IMR-90 (cell line): ENCODE measurements around the gene RIPK4. TPM values are rescaled to one million over a fixed set of nuclear protein-coding genes. Genes with fewer than 3 reads are reported as not detected.

Experiments used
- ATAC-seq: fragments of 200-7000 bp; cut with Tn5 transposase; 2 replicates; pipeline ENCODE4 v1.9.1; 2020; ENCODE audit warnings: low read depth, mild to moderate bottlenecking, moderate library complexity
- BruUV-seq: library from RNA; stranded (reverse); fragments of 400-500 nt; replicated peaks from 2 replicates; lab custom pipeline; 2021; lab: Mats Ljungman, UMichigan
- CTCF ChIA-PET: fragments of 300-600 bp; formaldehyde crosslinking; extraction: SDS; loops from one replicate; lab custom pipeline; 2021; ENCODE audit warnings: antibody characterized with exemption; lab: Yijun Ruan, JAX
- POLR2A ChIA-PET: fragments of 300-600 bp; sonication (Branson Sonifier 250); formaldehyde crosslinking; loops from one replicate; lab custom pipeline; 2022; ENCODE audit warnings: antibody characterized with exemption; ENCODE audit not compliant: unreplicated experiment; lab: Charles Lee
- DNase-seq: peaks from one replicate; pipeline ENCODE4 v3.0.0; 2013
- H2AFZ ChIP-seq: replicated peaks from 2 replicates; pipeline ENCODE3; 2013; ENCODE audit warnings: low read length, mild to moderate bottlenecking; ENCODE audit not compliant: poor library complexity
- H2AK5ac ChIP-seq: 2 replicates; pipeline ENCODE4 v1.6.1; 2013; ENCODE audit warnings: low read depth, low read length, inconsistent platforms
- H2AK9ac ChIP-seq: replicated peaks from 2 replicates; pipeline ENCODE3; 2013; ENCODE audit warnings: mild to moderate bottlenecking, low read depth, low read length, moderate library complexity; ENCODE audit not compliant: poor library complexity
- H2BK120ac ChIP-seq: 2 replicates; pipeline ENCODE4 v1.6.1; 2013; ENCODE audit warnings: low read depth, low read length, inconsistent platforms
- H2BK15ac ChIP-seq: 3 replicates; pipeline ENCODE4 v1.6.1; 2013; ENCODE audit warnings: low read depth, low read length, inconsistent platforms
- H2BK20ac ChIP-seq: 2 replicates; pipeline ENCODE4 v1.6.1; 2013; ENCODE audit warnings: low read depth, mild to moderate bottlenecking, inconsistent platforms, low read length, moderate library complexity
- H2BK5ac ChIP-seq: 2 replicates; pipeline ENCODE4 v1.6.1; 2013; ENCODE audit warnings: mild to moderate bottlenecking, low read depth, low read length, inconsistent platforms; ENCODE audit not compliant: poor library complexity, severe bottlenecking
- H3K14ac ChIP-seq: replicated peaks from 2 replicates; pipeline ENCODE4 v1.6.1; 2013; ENCODE audit warnings: low read depth, low read length, inconsistent platforms
- H3K18ac ChIP-seq: 2 replicates; pipeline ENCODE4 v1.6.1; 2013; ENCODE audit warnings: low read depth, low read length, control low read depth
- H3K23ac ChIP-seq: 2 replicates; pipeline ENCODE4 v1.6.1; 2013; ENCODE audit warnings: low read depth, low read length, inconsistent platforms
- H3K27ac ChIP-seq: 2 replicates; pipeline ENCODE4 v1.5.1; 2013; ENCODE audit warnings: mild to moderate bottlenecking, control low read depth, low read length; ENCODE audit not compliant: insufficient read depth
- H3K27me3 ChIP-seq: 2 replicates; pipeline ENCODE4 v1.6.1; 2013; ENCODE audit warnings: low read length; ENCODE audit not compliant: control insufficient read depth, insufficient read depth
- H3K36me3 ChIP-seq: 2 replicates; pipeline ENCODE4 v1.6.1; 2013; ENCODE audit warnings: low read length, mixed read lengths; ENCODE audit not compliant: control insufficient read depth, insufficient read depth
- H3K4ac ChIP-seq: 2 replicates; pipeline ENCODE4 v1.6.1; 2013; ENCODE audit warnings: low read depth, low read length, inconsistent platforms
- H3K4me1 ChIP-seq: 2 replicates; pipeline ENCODE4 v1.6.1; 2013; ENCODE audit warnings: low read length, mixed read lengths; ENCODE audit not compliant: control insufficient read depth, insufficient read depth
- H3K4me2 ChIP-seq: 2 replicates; pipeline ENCODE4 v1.6.1; 2013; ENCODE audit warnings: low read depth, mild to moderate bottlenecking, control low read depth, low read length, moderate library complexity
- H3K4me3 ChIP-seq: 2 replicates; pipeline ENCODE4 v1.5.1; 2013; ENCODE audit warnings: low read depth, mild to moderate bottlenecking, control low read depth, low read length, moderate library complexity; ENCODE audit not compliant: insufficient read depth
- H3K56ac ChIP-seq: 2 replicates; pipeline ENCODE4 v1.6.1; 2013; ENCODE audit warnings: low read length, inconsistent platforms; ENCODE audit not compliant: insufficient read depth; ENCODE audit errors: extremely low read depth
- H3K79me1 ChIP-seq, 2 experiments: 2 replicates each; pipeline ENCODE4 v1.6.1; 2013; ENCODE audit warnings: low read length in 2 of 2, inconsistent platforms in 1 of 2, low read depth in 1 of 2
- H3K9ac ChIP-seq: 2 replicates; pipeline ENCODE4 v1.6.1; 2013; ENCODE audit warnings: low read depth, low read length, control low read depth
- H3K9me1 ChIP-seq: 2 replicates; pipeline ENCODE4 v1.6.1; 2013; ENCODE audit warnings: low read length, inconsistent platforms; ENCODE audit not compliant: insufficient read depth
- H3K9me3 ChIP-seq: 2 replicates; pipeline ENCODE4 v1.6.1; 2013; ENCODE audit warnings: low read length; ENCODE audit not compliant: control insufficient read depth, insufficient read depth
- H4K20me1 ChIP-seq: 2 replicates; pipeline ENCODE4 v1.6.1; 2013; ENCODE audit warnings: low read length, inconsistent platforms; ENCODE audit not compliant: insufficient read depth
- H4K5ac ChIP-seq: 2 replicates; pipeline ENCODE4 v1.6.1; 2013; ENCODE audit warnings: mild to moderate bottlenecking, low read depth, low read length, control low read depth
- H4K8ac ChIP-seq, 2 experiments: 2 replicates each; pipeline ENCODE4 v1.6.1; 2013; ENCODE audit warnings: low read depth in 2 of 2, low read length in 2 of 2, control low read depth in 1 of 2, inconsistent platforms in 1 of 2
- H4K91ac ChIP-seq: 2 replicates; pipeline ENCODE4 v1.6.1; 2013; ENCODE audit warnings: low read depth, low read length, inconsistent platforms; ENCODE audit not compliant: insufficient read depth
- BHLHE40 ChIP-seq: fragments of 150-350 bp; IDR thresholded peaks from 2 replicates; pipeline ENCODE4 v1.6.1; 2016; ENCODE audit warnings: mild to moderate bottlenecking, low read depth, low read length
- CEBPB ChIP-seq: IDR thresholded peaks from 2 replicates; pipeline ENCODE4 v1.6.1; 2012; ENCODE audit warnings: low read depth, low read length, improper control_type of control experiment
- CHD1 ChIP-seq: IDR thresholded peaks from 2 replicates; pipeline ENCODE4 v1.6.1; 2012; ENCODE audit warnings: low read depth, low read length, improper control_type of control experiment
- MAFK ChIP-seq: IDR thresholded peaks from 2 replicates; pipeline ENCODE4 v1.6.1; 2012; ENCODE audit warnings: low read depth, low read length, improper control_type of control experiment
- MXI1 ChIP-seq: IDR thresholded peaks from 2 replicates; pipeline ENCODE4 v1.6.1; 2012; ENCODE audit warnings: low read depth, mild to moderate bottlenecking, low read length, moderate library complexity, borderline replicate concordance
- RAD21 ChIP-seq: IDR thresholded peaks from 2 replicates; pipeline ENCODE4 v1.6.1; 2012; ENCODE audit warnings: low read length, improper control_type of control experiment
- RCOR1 ChIP-seq: IDR thresholded peaks from 2 replicates; pipeline ENCODE4 v1.6.1; 2012; ENCODE audit warnings: mild to moderate bottlenecking, low read length, improper control_type of control experiment; ENCODE audit not compliant: insufficient replicate concordance
- RFX5 ChIP-seq: IDR thresholded peaks from 2 replicates; pipeline ENCODE4 v1.8.0; 2012; ENCODE audit warnings: low read depth, mild to moderate bottlenecking, low read length, moderate library complexity
- SMC3 ChIP-seq: fragments of 150-350 bp; IDR thresholded peaks from 2 replicates; pipeline ENCODE4 v1.6.1; 2016; ENCODE audit warnings: low read depth, mild to moderate bottlenecking, antibody characterized with exemption, low read length, moderate library complexity
- WGBS, 2 experiments: methylation state at CpG; one replicate each; pipeline versions ENCODE4 v1.1.5 to v1.1.7; 2013; ENCODE audit warnings: missing lambda C conversion rate in 2 of 2; ENCODE audit not compliant: insufficient read length in 1 of 2; ENCODE audit errors: extremely low coverage in 2 of 2; 5-methylcytosine and 5-hydroxymethylcytosine counted together
- dilution Hi-C: fragments of 300-500 bp; cut with HindIII; formaldehyde crosslinking; loops from one replicate; pipeline ENCODE4 v1.14.3; 2018; ENCODE audit warnings: low sequenced_read_pairs; ENCODE audit not compliant: unreplicated experiment
- in situ Hi-C: fragments of 300-500 bp; cut with MboI; formaldehyde crosslinking; loops from 3 replicates; pipeline ENCODE4 v1.14.3; 2019; ENCODE audit warnings: low sequenced_read_pairs, inconsistent platforms, mixed read lengths
- intact Hi-C: fragments of 100-400 bp; cut with micrococcal nuclease; formaldehyde crosslinking; loops from 2 replicates; pipeline ENCODE4 v1.10.0; 2022
- polyA plus RNA-seq, 3 experiments: library from polyadenylated mRNA; depleted of rRNA; stranded (reverse); fragments of >200 nt; gene quantifications; 2 replicates each; pipeline ENCODE4 v1.2.3, GENCODE V29; 2012; ENCODE audit warnings: low replicate concordance in 1 of 3
- total RNA-seq: library from RNA; depleted of rRNA; stranded (reverse); fragments of >200 nt; gene quantifications from 2 replicates; pipeline ENCODE4 v1.2.3, GENCODE V29; 2012
- TF ChIP-seq, protein P1 (sequence below): fragments of 150-350 bp; IDR thresholded peaks from 2 replicates; pipeline ENCODE4 v1.6.1; 2016; ENCODE audit warnings: low read depth, mild to moderate bottlenecking, low read length, moderate library complexity, borderline replicate concordance
- TF ChIP-seq, protein P2 (sequence below): fragments of 150-350 bp; IDR thresholded peaks from 2 replicates; pipeline ENCODE4 v1.6.1; 2017; ENCODE audit warnings: mild to moderate bottlenecking, antibody characterized with exemption, low read length, low read depth
- TF ChIP-seq, protein P3 (sequence below): conservative IDR thresholded peaks from 2 replicates; pipeline ENCODE4 v1.5.1; 2012; ENCODE audit warnings: mild to moderate bottlenecking, low read depth, low read length, improper control_type of control experiment

The RIPK4 gene
- total and polyA plus RNA-seq, 2 of the 4 experiments (the other 2 are of a cell fraction), result under 0.01 to 0.03 TPM

- Histone ChIP-seq H2BK15ac (no peak overlapping the region), H3K9ac (no peak overlapping the region), H4K20me1 (no peaks in the 10 kb centered on the region), H2BK20ac (no peak overlapping the region), H3K18ac (no peak overlapping the region), H4K8ac (no peak overlapping the region), H2BK120ac (no peak overlapping the region), H3K9me1 (no peaks in the 10 kb centered on the region), H4K5ac (no peak overlapping the region), H3K14ac (no peak overlapping the region), H3K23ac (no peak overlapping the region), H4K91ac (no peak overlapping the region), H3K56ac (no peak overlapping the region), H3K79me1 (no peaks in the 10 kb centered on the region), H2AK9ac (no peak overlapping the region), H3K4me1 (no peaks in the 10 kb centered on the region), H3K27me3 (peaks cover 37% of the 10 kb centered on the region), H3K4me3 (no peak overlapping the region), H2AK5ac (no peak overlapping the region), H3K4ac (no peak overlapping the region), H2BK5ac (no peak overlapping the region), H2AFZ (no peak overlapping the region), H3K36me3 (no peaks in the 10 kb centered on the region), H3K27ac (no peak overlapping the region), H3K4me2 (no peak overlapping the region), H3K9me3 (0 out of 2 replicates have a peak, but pooled peaks cover 2% of the 10 kb centered on the region)
- 75% methylated on average over 8 of the region's 18 CpGs; no CpG with 5 or more reads in 1 of the 2 experiments for WGBS, 2 experiments
- ChIA-PET POLR2A (no interaction called here), CTCF (interaction anchor here (1.3 kb wide), 1 partner anchor 171 kb away, joined by 3 read pairs; no protein-coding TSS in a partner anchor)
- no peak for ATAC-seq
- dilution Hi-C loops, result no loop called here
- no peak for DNase-seq
- in situ Hi-C loops, result loop anchor here (25.0 kb wide), 1 partner anchor 496 kb away; no protein-coding TSS in a partner anchor
- TF ChIP-seq BHLHE40 (no peak), CEBPB (no peak), MXI1 (no peak), MAFK (no peak), RAD21 (no peak), SMC3 (no peak), RFX5 (no peak), RCOR1 (no peak), CHD1 (no peak)
- TF ChIP-seq, protein P1, sequence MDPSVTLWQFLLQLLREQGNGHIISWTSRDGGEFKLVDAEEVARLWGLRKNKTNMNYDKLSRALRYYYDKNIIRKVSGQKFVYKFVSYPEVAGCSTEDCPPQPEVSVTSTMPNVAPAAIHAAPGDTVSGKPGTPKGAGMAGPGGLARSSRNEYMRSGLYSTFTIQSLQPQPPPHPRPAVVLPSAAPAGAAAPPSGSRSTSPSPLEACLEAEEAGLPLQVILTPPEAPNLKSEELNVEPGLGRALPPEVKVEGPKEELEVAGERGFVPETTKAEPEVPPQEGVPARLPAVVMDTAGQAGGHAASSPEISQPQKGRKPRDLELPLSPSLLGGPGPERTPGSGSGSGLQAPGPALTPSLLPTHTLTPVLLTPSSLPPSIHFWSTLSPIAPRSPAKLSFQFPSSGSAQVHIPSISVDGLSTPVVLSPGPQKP, result no peak
- TF ChIP-seq, protein P2, sequence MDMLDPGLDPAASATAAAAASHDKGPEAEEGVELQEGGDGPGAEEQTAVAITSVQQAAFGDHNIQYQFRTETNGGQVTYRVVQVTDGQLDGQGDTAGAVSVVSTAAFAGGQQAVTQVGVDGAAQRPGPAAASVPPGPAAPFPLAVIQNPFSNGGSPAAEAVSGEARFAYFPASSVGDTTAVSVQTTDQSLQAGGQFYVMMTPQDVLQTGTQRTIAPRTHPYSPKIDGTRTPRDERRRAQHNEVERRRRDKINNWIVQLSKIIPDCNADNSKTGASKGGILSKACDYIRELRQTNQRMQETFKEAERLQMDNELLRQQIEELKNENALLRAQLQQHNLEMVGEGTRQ, result no peak
- TF ChIP-seq, protein P3, sequence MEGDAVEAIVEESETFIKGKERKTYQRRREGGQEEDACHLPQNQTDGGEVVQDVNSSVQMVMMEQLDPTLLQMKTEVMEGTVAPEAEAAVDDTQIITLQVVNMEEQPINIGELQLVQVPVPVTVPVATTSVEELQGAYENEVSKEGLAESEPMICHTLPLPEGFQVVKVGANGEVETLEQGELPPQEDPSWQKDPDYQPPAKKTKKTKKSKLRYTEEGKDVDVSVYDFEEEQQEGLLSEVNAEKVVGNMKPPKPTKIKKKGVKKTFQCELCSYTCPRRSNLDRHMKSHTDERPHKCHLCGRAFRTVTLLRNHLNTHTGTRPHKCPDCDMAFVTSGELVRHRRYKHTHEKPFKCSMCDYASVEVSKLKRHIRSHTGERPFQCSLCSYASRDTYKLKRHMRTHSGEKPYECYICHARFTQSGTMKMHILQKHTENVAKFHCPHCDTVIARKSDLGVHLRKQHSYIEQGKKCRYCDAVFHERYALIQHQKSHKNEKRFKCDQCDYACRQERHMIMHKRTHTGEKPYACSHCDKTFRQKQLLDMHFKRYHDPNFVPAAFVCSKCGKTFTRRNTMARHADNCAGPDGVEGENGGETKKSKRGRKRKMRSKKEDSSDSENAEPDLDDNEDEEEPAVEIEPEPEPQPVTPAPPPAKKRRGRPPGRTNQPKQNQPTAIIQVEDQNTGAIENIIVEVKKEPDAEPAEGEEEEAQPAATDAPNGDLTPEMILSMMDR, result no peak
- no TSS peak for BruUV-seq
- intact Hi-C loops, result no loop called here
Observed at GRCh38 chr21:41783476-41784180, 16.8 kb upstream of the RIPK4 start.
